ENCODE data around the gene CANT1. TPM values are rescaled to one million over a fixed set of nuclear protein-coding genes. Genes with fewer than 3 reads are reported as not detected.

The CANT1 gene
- total RNA-seq, 2 donors from 2014 or later, result 247 to 390 TPM

- Histone ChIP-seq H3K4me1 (peaks cover 28% of the 10 kb centered on the region), H3K9ac (ENCODE audit: low read depth in 2 of 2, low read length in 2 of 2) (peak overlapping the region in 1 of 2 donors; percentile 46), H3K27ac (peak overlapping the region; percentile 73), H3K36me3 (no peaks in the 10 kb centered on the region), H3K9me3 (no peaks in the 10 kb centered on the region), H3K27me3 (no peaks in the 10 kb centered on the region), H3K4me3 (no peak overlapping the region)
- DNase-seq, result peak; percentile 82
- TF ChIP-seq CTCF (IDR thresholded peaks at IDR 0.05), result peak; percentile 65
- intact Hi-C loops (cut with DNase I), result no loop called here
Measured at GRCh38 chr17:79019632-79020584, 10.3 kb upstream of the CANT1 start.

- H3K36me3 ChIP-seq, result no peaks in the 10 kb centered on the region
- no peak for TF ChIP-seq CTCF (IDR thresholded peaks at IDR 0.05)
- H3K4me1 ChIP-seq, result peaks cover 22% of the 10 kb centered on the region
- no peaks in the 10 kb centered on the region for H3K27me3 ChIP-seq
- no peak overlapping the region for H3K4me3 ChIP-seq
- DNase-seq, result no peak
- no peaks in the 10 kb centered on the region for H3K9me3 ChIP-seq
- H3K27ac ChIP-seq, result peak overlapping the region; percentile 73
- H3K9ac ChIP-seq (ENCODE audit: low read depth in 2 of 2, low read length in 2 of 2), result peak overlapping the region in 1 of 2 donors; percentile 46
- intact Hi-C loops (cut with DNase I), result no loop called here
Measured at GRCh38 chr17:79019261-79019631, 9.7 kb upstream of the CANT1 start.

- no peak for TF ChIP-seq CTCF (IDR thresholded peaks at IDR 0.05)
- no peaks in the 10 kb centered on the region for H3K9me3 ChIP-seq
- intact Hi-C loops (cut with DNase I), result no loop called here
- no peak overlapping the region for H3K4me3 ChIP-seq
- H3K27me3 ChIP-seq, result no peaks in the 10 kb centered on the region
- no peaks in the 10 kb centered on the region for H3K36me3 ChIP-seq
- H3K27ac ChIP-seq, result no peak overlapping the region
- H3K9ac ChIP-seq (ENCODE audit: low read depth in 2 of 2, low read length in 2 of 2), result no peak overlapping the region
- peaks cover 22% of the 10 kb centered on the region for H3K4me1 ChIP-seq
- DNase-seq, result no peak
Measured at GRCh38 chr17:79018370-79018695, 8.8 kb upstream of the CANT1 start.

- Histone ChIP-seq H3K27me3 (no peaks in the 10 kb centered on the region), H3K9me3 (no peaks in the 10 kb centered on the region), H3K4me3 (no peak overlapping the region), H3K36me3 (no peaks in the 10 kb centered on the region), H3K27ac (no peak overlapping the region), H3K9ac (ENCODE audit: low read depth in 2 of 2, low read length in 2 of 2) (no peak overlapping the region), H3K4me1 (peaks cover 21% of the 10 kb centered on the region)
- no peak for DNase-seq
- intact Hi-C loops (cut with DNase I), result no loop called here
- no peak for TF ChIP-seq CTCF (IDR thresholded peaks at IDR 0.05)
Measured at GRCh38 chr17:79017546-79018369, 8.2 kb upstream of the CANT1 start.

GRCh38 chr17:79014158-79014758, 4.7 kb upstream of the CANT1 start:
- no peak overlapping the region for H3K27ac ChIP-seq
- no peak for TF ChIP-seq CTCF (IDR thresholded peaks at IDR 0.05)
- intact Hi-C loops (cut with DNase I), result no loop called here
- no peaks in the 10 kb centered on the region for H3K4me1 ChIP-seq
- H3K4me3 ChIP-seq, result no peak overlapping the region
- H3K36me3 ChIP-seq, result no peaks in the 10 kb centered on the region
- H3K27me3 ChIP-seq, result no peaks in the 10 kb centered on the region
- H3K9ac ChIP-seq (ENCODE audit: low read depth in 2 of 2, low read length in 2 of 2), result no peak overlapping the region
- no peaks in the 10 kb centered on the region for H3K9me3 ChIP-seq
- DNase-seq, result no peak
